Breast epithelium (tissue), 4 donors: Measurements from ENCODE around the gene KIF14. TPM values are rescaled to one million over a fixed set of nuclear protein-coding genes. Genes with fewer than 3 reads are reported as not detected.

Source experiments
- DNase-seq, 2 donors: peaks; one replicate each; pipeline ENCODE4 v3.0.0-alpha.2; 2019; ENCODE audit warnings: low spot score in 2 of 2
- H3K27ac ChIP-seq, 2 donors: fragments of 200-600 bp; sonication (generic) in 1 of 2; one replicate each; pipeline ENCODE4 v1.5.1; 2016 to 2019; ENCODE audit warnings: mild to moderate bottlenecking in 1 of 2
- H3K27me3 ChIP-seq, 2 donors: fragments of 200-600 bp; sonication (generic) in 1 of 2; one replicate each; pipeline versions ENCODE4 v1.5.1 to v1.6.0; 2017 to 2019; ENCODE audit warnings: control low read depth in 1 of 2, mild to moderate bottlenecking in 1 of 2
- H3K36me3 ChIP-seq: fragments of 200-600 bp; one replicate; pipeline ENCODE4 v1.5.1; 2019
- H3K4me1 ChIP-seq, 2 donors: fragments of 200-600 bp; sonication (generic); one replicate each; pipeline ENCODE4 v1.5.1; 2016 to 2019; ENCODE audit warnings: control low read depth in 1 of 2
- H3K4me3 ChIP-seq, 3 donors: fragments of 200-600 bp; sonication (generic); 1 replicate in 2 of 3; 2 replicates in 1 of 3; pipeline ENCODE4 v1.5.1; 2016 to 2019; ENCODE audit warnings: mild to moderate bottlenecking in 3 of 3, moderate library complexity in 2 of 3
- H3K9me3 ChIP-seq, 2 donors: fragments of 200-600 bp; sonication (generic) in 1 of 2; one replicate each; pipeline ENCODE4 v1.5.1; 2016 to 2019; ENCODE audit warnings: control low read depth in 1 of 2
- POLR2A ChIP-seq: fragments of 450-650 bp; IDR thresholded peaks from one replicate; pipeline ENCODE4 v1.6.1; 2016; ENCODE audit warnings: antibody characterized with exemption, mild to moderate bottlenecking, moderate library complexity
- POLR2AphosphoS5 ChIP-seq, 3 donors: sonication (generic); formaldehyde crosslinking; IDR thresholded peaks; one replicate each; pipeline ENCODE4 v1.6.1; 2017; ENCODE audit warnings: antibody characterized with exemption in 3 of 3
- intact Hi-C: fragments of 100-400 bp; cut with DNase I; formaldehyde crosslinking; loops from one replicate; pipeline ENCODE4 v1.15.1; 2023; ENCODE audit warnings: low total_unique reads
- total RNA-seq, 3 donors: library from RNA; depleted of rRNA; stranded (reverse); fragments of >200 nt; gene quantifications; one replicate each; pipeline ENCODE4 v1.1.0, GENCODE V29; 2016
- TF ChIP-seq, protein P1 (sequence below), 3 donors: fragments of 450-650 bp; IDR thresholded peaks; one replicate each; pipeline ENCODE4 v1.5.1; 2016 to 2017; ENCODE audit warnings: antibody characterized with exemption in 3 of 3, mild to moderate bottlenecking in 3 of 3, moderate library complexity in 3 of 3

The KIF14 gene
- total RNA-seq, 3 donors from 2014 or later: under 0.01 to 0.64 (median 0.29) TPM

GRCh38 chr1:200624679-200625335 is 4.3 kb upstream of the KIF14 start:
- peak overlapping the region in 1 of 2 donors; percentile 29 for H3K27ac ChIP-seq
- no peak for TF ChIP-seq POLR2AphosphoS5 (IDR thresholded peaks at IDR 0.05)
- TF ChIP-seq, protein P1, sequence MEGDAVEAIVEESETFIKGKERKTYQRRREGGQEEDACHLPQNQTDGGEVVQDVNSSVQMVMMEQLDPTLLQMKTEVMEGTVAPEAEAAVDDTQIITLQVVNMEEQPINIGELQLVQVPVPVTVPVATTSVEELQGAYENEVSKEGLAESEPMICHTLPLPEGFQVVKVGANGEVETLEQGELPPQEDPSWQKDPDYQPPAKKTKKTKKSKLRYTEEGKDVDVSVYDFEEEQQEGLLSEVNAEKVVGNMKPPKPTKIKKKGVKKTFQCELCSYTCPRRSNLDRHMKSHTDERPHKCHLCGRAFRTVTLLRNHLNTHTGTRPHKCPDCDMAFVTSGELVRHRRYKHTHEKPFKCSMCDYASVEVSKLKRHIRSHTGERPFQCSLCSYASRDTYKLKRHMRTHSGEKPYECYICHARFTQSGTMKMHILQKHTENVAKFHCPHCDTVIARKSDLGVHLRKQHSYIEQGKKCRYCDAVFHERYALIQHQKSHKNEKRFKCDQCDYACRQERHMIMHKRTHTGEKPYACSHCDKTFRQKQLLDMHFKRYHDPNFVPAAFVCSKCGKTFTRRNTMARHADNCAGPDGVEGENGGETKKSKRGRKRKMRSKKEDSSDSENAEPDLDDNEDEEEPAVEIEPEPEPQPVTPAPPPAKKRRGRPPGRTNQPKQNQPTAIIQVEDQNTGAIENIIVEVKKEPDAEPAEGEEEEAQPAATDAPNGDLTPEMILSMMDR (IDR thresholded peaks at IDR 0.05): no peak
- no peak for TF ChIP-seq POLR2A
- H3K36me3 ChIP-seq: no peaks in the 10 kb centered on the region
- no peaks in the 10 kb centered on the region for H3K9me3 ChIP-seq
- intact Hi-C loops: no loop called here
- no peaks in the 10 kb centered on the region for H3K4me1 ChIP-seq
- no peaks in the 10 kb centered on the region for H3K27me3 ChIP-seq
- H3K4me3 ChIP-seq: no peak overlapping the region
- DNase-seq: peak in 1 of 2 donors; percentile 42

DNA sequence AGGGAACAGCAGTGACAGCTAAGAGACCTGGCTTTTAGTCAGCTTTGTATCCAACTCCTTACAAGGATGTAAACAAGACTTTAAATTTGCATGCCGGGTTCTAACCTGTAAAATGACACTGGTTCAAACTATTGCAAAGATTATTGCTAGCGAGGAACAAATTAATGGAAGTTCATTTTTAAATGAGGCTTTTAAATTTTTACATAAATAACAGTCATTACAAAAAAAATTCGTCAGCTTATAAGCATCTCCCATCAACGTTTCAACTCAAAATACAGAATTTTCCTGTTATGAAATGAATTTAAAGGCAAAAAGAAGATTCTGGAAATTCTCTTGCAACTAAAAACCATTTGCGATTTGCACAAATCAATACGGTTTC is 668 bp downstream of the KIF14 start:
- DNase-seq: no peak
- no peaks in the 10 kb centered on the region for H3K4me1 ChIP-seq
- H3K27me3 ChIP-seq: no peaks in the 10 kb centered on the region
- no peak overlapping the region for H3K27ac ChIP-seq
- no peak for TF ChIP-seq POLR2A
- TF ChIP-seq, protein P1 (IDR thresholded peaks at IDR 0.05): no peak
- TF ChIP-seq POLR2AphosphoS5 (IDR thresholded peaks at IDR 0.05): no peak
- no peaks in the 10 kb centered on the region for H3K9me3 ChIP-seq
- H3K4me3 ChIP-seq: peak overlapping the region; percentile 49 to 72 (median 57)
- intact Hi-C loops: no loop called here
- no peaks in the 10 kb centered on the region for H3K36me3 ChIP-seq

DNA sequence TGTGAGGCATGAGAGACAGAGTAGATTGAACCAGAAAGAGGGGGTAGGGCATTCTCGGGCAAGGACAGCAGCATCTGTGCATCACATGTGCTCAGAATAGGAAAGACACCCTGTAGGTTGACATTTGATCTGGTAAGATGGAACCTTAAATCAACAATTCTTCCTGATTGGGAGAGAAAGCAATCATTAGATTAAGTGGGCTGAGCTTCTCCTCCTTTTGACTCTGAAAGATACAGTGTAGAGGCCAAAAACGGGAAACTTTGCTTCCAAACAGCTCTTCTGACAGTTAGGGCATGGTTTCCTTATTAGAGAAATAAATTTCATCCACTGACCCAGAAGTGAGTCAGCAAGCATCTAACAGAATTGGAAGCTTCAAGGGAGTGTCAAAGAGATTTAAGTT is 9.7 kb downstream of the KIF14 start:
- TF ChIP-seq, protein P1 (IDR thresholded peaks at IDR 0.05): no peak
- TF ChIP-seq POLR2AphosphoS5 (IDR thresholded peaks at IDR 0.05) (no peak), POLR2A (no peak)
- intact Hi-C loops: no loop called here
- H3K27me3 ChIP-seq: no peaks in the 10 kb centered on the region
- no peaks in the 10 kb centered on the region for H3K36me3 ChIP-seq
- DNase-seq: no peak
- H3K4me1 ChIP-seq: no peaks in the 10 kb centered on the region
- no peaks in the 10 kb centered on the region for H3K9me3 ChIP-seq
- no peak overlapping the region for H3K27ac ChIP-seq
- H3K4me3 ChIP-seq: no peak overlapping the region

GRCh38 chr1:200602632-200603031 is 17.9 kb downstream of the KIF14 start:
- no peaks in the 10 kb centered on the region for H3K4me1 ChIP-seq
- TF ChIP-seq POLR2AphosphoS5 (IDR thresholded peaks at IDR 0.05) (no peak), POLR2A (no peak)
- TF ChIP-seq, protein P1 (IDR thresholded peaks at IDR 0.05): no peak

DNA sequence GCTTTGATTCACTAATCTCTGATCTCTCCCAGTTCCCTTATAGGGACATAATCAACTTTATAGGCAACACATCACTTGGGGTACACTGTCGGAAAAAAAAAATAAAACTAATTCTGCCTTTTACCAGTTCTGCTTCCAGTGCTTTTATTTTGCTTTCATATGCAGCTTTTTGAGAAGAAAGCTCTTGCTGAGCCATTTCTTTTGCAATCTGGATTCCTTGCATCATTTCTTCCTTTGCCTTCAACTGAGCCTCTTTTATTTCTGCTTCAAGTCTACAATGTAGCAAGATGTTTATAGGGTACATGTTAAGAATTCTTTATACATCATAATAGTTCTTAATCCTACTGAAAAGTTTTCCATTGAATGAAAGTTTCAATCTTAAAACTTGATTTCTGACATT is 30.6 kb downstream of the KIF14 start:
- Histone ChIP-seq H3K27me3 (peaks cover 0 to 3% of the 10 kb centered on the region in 2 donors), H3K4me3 (no peak overlapping the region), H3K36me3 (no peaks in the 10 kb centered on the region), H3K9me3 (no peaks in the 10 kb centered on the region), H3K4me1 (no peaks in the 10 kb centered on the region), H3K27ac (no peak overlapping the region)
- TF ChIP-seq POLR2AphosphoS5 (IDR thresholded peaks at IDR 0.05): no peak
- TF ChIP-seq POLR2A: no peak
- TF ChIP-seq, protein P1 (IDR thresholded peaks at IDR 0.05): no peak
- no peak for DNase-seq
- intact Hi-C loops: no loop called here

More at GRCh38 chr1:200602632-200603031, 17.9 kb downstream of the KIF14 start:
- intact Hi-C loops: no loop called here
- Histone ChIP-seq H3K27me3 (no peaks in the 10 kb centered on the region), H3K9me3 (no peaks in the 10 kb centered on the region), H3K27ac (no peak overlapping the region), H3K36me3 (no peaks in the 10 kb centered on the region), H3K4me3 (no peak overlapping the region)
- no peak for DNase-seq
